Neural cell (in vitro differentiated cells): ENCODE data around the gene FHOD3. TPM values are rescaled to one million over a fixed set of nuclear protein-coding genes. Genes with fewer than 3 reads are reported as not detected.

Source experiments
- H2AFZ ChIP-seq: fragments of 200-600, 300-800 bp; sonication (generic), shearing (Covaris generic); 2 replicates; pipeline ENCODE4 v1.6.0; 2014; ENCODE audit warnings: low read depth, mild to moderate bottlenecking, antibody characterized with exemption, low read length, moderate library complexity
- H3F3A ChIP-seq: fragments of 200-600 bp; shearing (Covaris generic); 2 replicates; pipeline ENCODE4 v1.6.1; 2016; ENCODE audit warnings: mild to moderate bottlenecking, moderate library complexity, mixed read lengths, antibody characterized with exemption, low read length; ENCODE audit not compliant: insufficient read depth, poor library complexity, severe bottlenecking
- H3K27ac ChIP-seq: fragments of 200-600, 300-800 bp; sonication (generic), shearing (Covaris generic); 2 replicates; pipeline ENCODE4 v1.5.1; 2014; ENCODE audit warnings: mild to moderate bottlenecking, low read length, moderate library complexity
- H3K27me3 ChIP-seq: fragments of 300-800, 200-600 bp; sonication (generic), shearing (Covaris generic); 2 replicates; pipeline ENCODE4 v1.6.0; 2014; ENCODE audit warnings: mild to moderate bottlenecking, low read depth, low read length, moderate library complexity; ENCODE audit not compliant: insufficient read depth
- H3K36me3 ChIP-seq: fragments of 300-800, 200-600 bp; sonication (generic), shearing (Covaris generic); 2 replicates; pipeline ENCODE4 v1.5.1; 2014; ENCODE audit warnings: mild to moderate bottlenecking, antibody characterized with exemption, low read length, moderate library complexity; ENCODE audit not compliant: insufficient read depth
- H3K4me2 ChIP-seq: fragments of 300-800, 200-600 bp; sonication (generic), shearing (Covaris generic); 2 replicates; pipeline ENCODE4 v1.6.0; 2014; ENCODE audit warnings: mild to moderate bottlenecking, low read length
- H3K4me3 ChIP-seq: fragments of 300-800, 200-600 bp; sonication (generic), shearing (Covaris generic); 2 replicates; pipeline ENCODE4 v1.5.1; 2014; ENCODE audit warnings: mild to moderate bottlenecking, low read length, moderate library complexity
- H3K79me2 ChIP-seq: fragments of 200-600 bp; shearing (Covaris generic); replicated peaks from 2 replicates; pipeline ENCODE4 v1.6.0; 2014; ENCODE audit warnings: mild to moderate bottlenecking, low read length, moderate library complexity; ENCODE audit not compliant: insufficient read depth
- H3K9ac ChIP-seq: fragments of 300-800, 200-600 bp; sonication (generic), shearing (Covaris generic); 2 replicates; pipeline ENCODE4 v1.6.1; 2016; ENCODE audit warnings: mild to moderate bottlenecking, low read length, mixed read lengths
- H3K9me2 ChIP-seq: fragments of 200-600 bp; shearing (Covaris generic); 2 replicates; pipeline ENCODE4 v1.6.1; 2016; ENCODE audit warnings: mild to moderate bottlenecking, low read length, mixed read lengths; ENCODE audit not compliant: insufficient read depth
- H3K9me3 ChIP-seq: fragments of 200-600, 300-800 bp; sonication (generic), shearing (Covaris generic); 2 replicates; pipeline ENCODE4 v1.6.1; 2016; ENCODE audit warnings: mild to moderate bottlenecking, mixed run types, low read length, moderate library complexity, mixed read lengths
- H4K20me1 ChIP-seq: fragments of 200-600 bp; shearing (Covaris generic); 2 replicates; pipeline ENCODE4 v1.6.1; 2016; ENCODE audit warnings: mild to moderate bottlenecking, mixed run types; ENCODE audit not compliant: insufficient read depth
- EP300 ChIP-seq: fragments of 450-650 bp; conservative IDR thresholded peaks from 2 replicates; pipeline ENCODE4 v1.6.1; 2014; ENCODE audit warnings: antibody characterized with exemption, mild to moderate bottlenecking, moderate library complexity; ENCODE audit not compliant: poor library complexity, severe bottlenecking
- EZH2 ChIP-seq: fragments of 200-600, 300-800 bp; shearing (Covaris generic), sonication (generic); IDR thresholded peaks from 2 replicates; pipeline ENCODE4 v1.6.1; 2014; ENCODE audit warnings: antibody characterized with exemption, low read length, borderline replicate concordance, mild to moderate bottlenecking; ENCODE audit not compliant: insufficient read depth, poor library complexity, severe bottlenecking
- MXI1 ChIP-seq: fragments of 450-650 bp; conservative IDR thresholded peaks from 2 replicates; pipeline ENCODE4 v1.6.1; 2014; ENCODE audit warnings: antibody characterized with exemption, mild to moderate bottlenecking; ENCODE audit not compliant: poor library complexity, severe bottlenecking
- POLR2AphosphoS5 ChIP-seq: IDR thresholded peaks from 2 replicates; pipeline ENCODE4 v1.6.1; 2012
- RAD21 ChIP-seq: fragments of 450-650 bp; conservative IDR thresholded peaks from 2 replicates; pipeline ENCODE4 v1.6.1; 2014; ENCODE audit warnings: antibody characterized with exemption, mild to moderate bottlenecking, moderate library complexity
- SMC3 ChIP-seq: fragments of 450-650 bp; conservative IDR thresholded peaks from 2 replicates; pipeline ENCODE4 v1.6.1; 2014; ENCODE audit warnings: antibody characterized with exemption, mild to moderate bottlenecking, moderate library complexity; ENCODE audit not compliant: poor library complexity
- TAF1 ChIP-seq: IDR thresholded peaks from 2 replicates; pipeline ENCODE4 v1.6.1; 2012; ENCODE audit warnings: low read depth
- polyA plus RNA-seq: library from polyadenylated mRNA; depleted of rRNA; stranded (reverse); fragments of >200 nt; gene quantifications from 2 replicates; pipeline ENCODE4 v1.2.3, GENCODE V29; 2014
- TF ChIP-seq, protein P1 (sequence below): IDR thresholded peaks from 2 replicates; pipeline ENCODE4 v1.6.1; 2012; ENCODE audit warnings: borderline replicate concordance
- TF ChIP-seq, protein P2 (sequence below): fragments of 450-650 bp; IDR thresholded peaks from 2 replicates; pipeline ENCODE4 v1.5.1; 2014; ENCODE audit warnings: antibody characterized with exemption, mild to moderate bottlenecking, moderate library complexity; ENCODE audit not compliant: poor library complexity, severe bottlenecking

FHOD3 gene
- polyA plus RNA-seq, 1 donor from 2014 or later: 19.4 TPM

DNA sequence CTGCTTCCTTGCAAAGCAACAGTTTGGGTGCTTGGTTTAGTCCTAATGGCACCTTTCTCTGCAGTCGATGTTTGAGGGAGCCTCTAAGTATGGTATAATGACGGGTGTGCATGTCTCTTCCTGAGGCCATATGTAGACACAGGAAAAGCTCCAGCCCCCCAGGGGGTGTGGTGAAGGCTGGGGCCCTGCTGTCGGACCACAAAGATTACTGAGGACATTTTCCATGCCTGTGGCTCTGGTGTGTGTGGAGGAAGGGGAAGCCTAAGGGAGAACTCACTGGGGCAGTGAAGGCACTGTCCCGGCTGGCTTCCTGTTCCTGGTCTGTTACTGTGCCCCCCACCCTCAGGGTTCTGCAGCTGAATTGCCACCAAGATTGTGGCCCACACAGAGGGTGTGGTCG lies 187.1 kb downstream of the FHOD3 start:
- Histone ChIP-seq H3F3A (no peaks in the 10 kb centered on the region), H3K36me3 (no peaks in the 10 kb centered on the region), H3K27ac (no peak overlapping the region), H4K20me1 (no peaks in the 10 kb centered on the region), H3K9me3 (no peaks in the 10 kb centered on the region), H3K4me2 (no peak overlapping the region), H3K9ac (no peak overlapping the region), H3K9me2 (no peaks in the 10 kb centered on the region), H3K4me3 (no peak overlapping the region), H2AFZ (no peak overlapping the region), H3K79me2 (peaks cover 3% of the 10 kb centered on the region), H3K27me3 (no peaks in the 10 kb centered on the region)
- TF ChIP-seq SMC3 (no peak), MXI1 (no peak), RAD21 (no peak), TAF1 (no peak), POLR2AphosphoS5 (no peak), EP300 (no peak), EZH2 (no peak)
- TF ChIP-seq, protein P1, sequence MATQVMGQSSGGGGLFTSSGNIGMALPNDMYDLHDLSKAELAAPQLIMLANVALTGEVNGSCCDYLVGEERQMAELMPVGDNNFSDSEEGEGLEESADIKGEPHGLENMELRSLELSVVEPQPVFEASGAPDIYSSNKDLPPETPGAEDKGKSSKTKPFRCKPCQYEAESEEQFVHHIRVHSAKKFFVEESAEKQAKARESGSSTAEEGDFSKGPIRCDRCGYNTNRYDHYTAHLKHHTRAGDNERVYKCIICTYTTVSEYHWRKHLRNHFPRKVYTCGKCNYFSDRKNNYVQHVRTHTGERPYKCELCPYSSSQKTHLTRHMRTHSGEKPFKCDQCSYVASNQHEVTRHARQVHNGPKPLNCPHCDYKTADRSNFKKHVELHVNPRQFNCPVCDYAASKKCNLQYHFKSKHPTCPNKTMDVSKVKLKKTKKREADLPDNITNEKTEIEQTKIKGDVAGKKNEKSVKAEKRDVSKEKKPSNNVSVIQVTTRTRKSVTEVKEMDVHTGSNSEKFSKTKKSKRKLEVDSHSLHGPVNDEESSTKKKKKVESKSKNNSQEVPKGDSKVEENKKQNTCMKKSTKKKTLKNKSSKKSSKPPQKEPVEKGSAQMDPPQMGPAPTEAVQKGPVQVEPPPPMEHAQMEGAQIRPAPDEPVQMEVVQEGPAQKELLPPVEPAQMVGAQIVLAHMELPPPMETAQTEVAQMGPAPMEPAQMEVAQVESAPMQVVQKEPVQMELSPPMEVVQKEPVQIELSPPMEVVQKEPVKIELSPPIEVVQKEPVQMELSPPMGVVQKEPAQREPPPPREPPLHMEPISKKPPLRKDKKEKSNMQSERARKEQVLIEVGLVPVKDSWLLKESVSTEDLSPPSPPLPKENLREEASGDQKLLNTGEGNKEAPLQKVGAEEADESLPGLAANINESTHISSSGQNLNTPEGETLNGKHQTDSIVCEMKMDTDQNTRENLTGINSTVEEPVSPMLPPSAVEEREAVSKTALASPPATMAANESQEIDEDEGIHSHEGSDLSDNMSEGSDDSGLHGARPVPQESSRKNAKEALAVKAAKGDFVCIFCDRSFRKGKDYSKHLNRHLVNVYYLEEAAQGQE: no peak
- TF ChIP-seq, protein P2, sequence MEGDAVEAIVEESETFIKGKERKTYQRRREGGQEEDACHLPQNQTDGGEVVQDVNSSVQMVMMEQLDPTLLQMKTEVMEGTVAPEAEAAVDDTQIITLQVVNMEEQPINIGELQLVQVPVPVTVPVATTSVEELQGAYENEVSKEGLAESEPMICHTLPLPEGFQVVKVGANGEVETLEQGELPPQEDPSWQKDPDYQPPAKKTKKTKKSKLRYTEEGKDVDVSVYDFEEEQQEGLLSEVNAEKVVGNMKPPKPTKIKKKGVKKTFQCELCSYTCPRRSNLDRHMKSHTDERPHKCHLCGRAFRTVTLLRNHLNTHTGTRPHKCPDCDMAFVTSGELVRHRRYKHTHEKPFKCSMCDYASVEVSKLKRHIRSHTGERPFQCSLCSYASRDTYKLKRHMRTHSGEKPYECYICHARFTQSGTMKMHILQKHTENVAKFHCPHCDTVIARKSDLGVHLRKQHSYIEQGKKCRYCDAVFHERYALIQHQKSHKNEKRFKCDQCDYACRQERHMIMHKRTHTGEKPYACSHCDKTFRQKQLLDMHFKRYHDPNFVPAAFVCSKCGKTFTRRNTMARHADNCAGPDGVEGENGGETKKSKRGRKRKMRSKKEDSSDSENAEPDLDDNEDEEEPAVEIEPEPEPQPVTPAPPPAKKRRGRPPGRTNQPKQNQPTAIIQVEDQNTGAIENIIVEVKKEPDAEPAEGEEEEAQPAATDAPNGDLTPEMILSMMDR: no peak

DNA sequence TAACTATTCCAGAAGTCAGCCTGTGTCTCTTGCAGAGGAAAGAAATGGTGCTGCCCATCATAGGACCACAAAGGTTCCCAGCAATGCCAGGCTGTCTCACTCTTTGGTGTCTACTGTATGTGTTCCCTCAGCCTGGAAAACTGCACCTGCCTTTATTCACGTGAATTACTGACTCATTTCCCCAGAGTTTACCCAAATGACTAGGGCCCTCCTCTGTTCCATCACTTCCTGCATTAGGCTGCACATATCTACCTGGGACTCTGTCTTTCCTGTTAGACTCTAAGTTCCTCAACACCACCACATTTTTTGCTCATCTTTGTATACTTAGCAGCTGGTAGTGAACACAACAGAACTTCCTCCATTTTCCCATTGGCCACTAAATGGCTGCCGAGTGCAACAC lies 188.3 kb downstream of the FHOD3 start:
- H3K4me3 ChIP-seq: no peak overlapping the region
- no peaks in the 10 kb centered on the region for H4K20me1 ChIP-seq
- no peak overlapping the region for H3K27ac ChIP-seq
- H3F3A ChIP-seq: no peaks in the 10 kb centered on the region
- peaks cover 3% of the 10 kb centered on the region for H3K79me2 ChIP-seq
- TF ChIP-seq, protein P1: no peak
- TF ChIP-seq EZH2 (no peak), MXI1 (no peak), RAD21 (no peak), EP300 (no peak), SMC3 (no peak), TAF1 (no peak)
- H3K9me2 ChIP-seq: no peaks in the 10 kb centered on the region
- no peak overlapping the region for H2AFZ ChIP-seq
- H3K9me3 ChIP-seq: no peaks in the 10 kb centered on the region
- no peak overlapping the region for H3K9ac ChIP-seq
- H3K27me3 ChIP-seq: no peaks in the 10 kb centered on the region
- no peak overlapping the region for H3K4me2 ChIP-seq
- no peaks in the 10 kb centered on the region for H3K36me3 ChIP-seq
